HL-60 (cell line): ENCODE measurements around the gene ODR4.

ENCODE experiments used
- CTCF ChIP-seq: IDR thresholded peaks from one replicate; pipeline ENCODE4 v1.5.1; 2011; ENCODE audit warnings: low read length, control low read depth, inconsistent platforms; ENCODE audit not compliant: insufficient read depth
- POLR2AphosphoS5 ChIP-seq: IDR thresholded peaks from 2 replicates; pipeline ENCODE4 v1.6.1; 2012; ENCODE audit warnings: low read depth
- SPI1 ChIP-seq: IDR thresholded peaks from 2 replicates; pipeline ENCODE4 v1.6.1; 2012; ENCODE audit warnings: low read depth, mild to moderate bottlenecking, borderline replicate concordance

GRCh38 chr1:186463511-186463910 is 87.9 kb downstream of the ODR4 start:
- TF ChIP-seq CTCF = no peak
- TF ChIP-seq SPI1 = no peak
- TF ChIP-seq POLR2AphosphoS5 = no peak
